Measurements from ENCODE around the gene SRR.

GRCh38 chr17:2346475-2346874 is 42.7 kb downstream of the SRR start:
- TF ChIP-seq POLR2A (IDR thresholded peaks at IDR 0.05; ENCODE audit: low read depth, low read length) (no peak), TAF1 (IDR thresholded peaks at IDR 0.05; ENCODE audit: low read depth, low read length) (no peak), POLR2AphosphoS5 (IDR thresholded peaks at IDR 0.05; ENCODE audit: low read depth, low read length) (no peak), PAX5 (IDR thresholded peaks at IDR 0.05; ENCODE audit: insufficient read depth, low read length, severe bottlenecking) (no peak), SPI1 (IDR thresholded peaks at IDR 0.05; ENCODE audit: low read depth, low read length) (no peak)
